BJ (cell line): Measurements from ENCODE around the gene STX11. TPM values are rescaled to one million over a fixed set of nuclear protein-coding genes. Genes with fewer than 3 reads are reported as not detected.

Source experiments
- CTCF ChIA-PET: fragments of 350-600 bp; formaldehyde crosslinking; extraction: SDS; loops from one replicate; lab custom pipeline; 2021; ENCODE audit warnings: antibody characterized with exemption, inconsistent platforms; lab: Yijun Ruan, JAX
- POLR2A ChIA-PET: fragments of 300-600 bp; sonication (Branson Sonifier 250); formaldehyde crosslinking; extraction: SDS; loops from one replicate; lab custom pipeline; 2021; ENCODE audit warnings: antibody characterized with exemption; lab: Charles Lee
- DNase-seq: peaks from one replicate; pipeline ENCODE4 v3.0.0-alpha.2; 2011; ENCODE audit warnings: low read depth
- H3K27me3 ChIP-seq: 2 replicates; pipeline ENCODE4 v1.6.0; 2011; ENCODE audit warnings: low read length; ENCODE audit not compliant: control insufficient read depth, insufficient read depth
- H3K36me3 ChIP-seq: 2 replicates; pipeline ENCODE4 v1.5.1; 2011; ENCODE audit warnings: low read length; ENCODE audit not compliant: control insufficient read depth, insufficient read depth
- H3K4me3 ChIP-seq: 2 replicates; pipeline ENCODE4 v1.5.1; 2011; ENCODE audit warnings: low read depth, mild to moderate bottlenecking, control low read depth, low read length
- CTCF ChIP-seq: IDR thresholded peaks from 2 replicates; pipeline ENCODE4 v1.5.1; 2011; ENCODE audit warnings: low read depth, mild to moderate bottlenecking, control low read depth, inconsistent platforms, low read length, moderate library complexity; ENCODE audit not compliant: insufficient read depth
- polyA plus RNA-seq: library from polyadenylated mRNA; depleted of rRNA; stranded (reverse); fragments of >200 nt; gene quantifications from 2 replicates; pipeline ENCODE4 v1.2.3, GENCODE V29; 2011

The STX11 gene
- polyA plus RNA-seq, 1 experiment, result 0.90 TPM

GRCh38 chr6:144156991-144157390 is 6.7 kb downstream of the STX11 start:
- Histone ChIP-seq H3K36me3 (no peaks in the 10 kb centered on the region), H3K27me3 (no peaks in the 10 kb centered on the region), H3K4me3 (no peak overlapping the region)
- TF ChIP-seq CTCF, result no peak
- DNase-seq, result no peak
- POLR2A ChIA-PET, result no interaction called here
- CTCF ChIA-PET, result no interaction called here

DNA sequence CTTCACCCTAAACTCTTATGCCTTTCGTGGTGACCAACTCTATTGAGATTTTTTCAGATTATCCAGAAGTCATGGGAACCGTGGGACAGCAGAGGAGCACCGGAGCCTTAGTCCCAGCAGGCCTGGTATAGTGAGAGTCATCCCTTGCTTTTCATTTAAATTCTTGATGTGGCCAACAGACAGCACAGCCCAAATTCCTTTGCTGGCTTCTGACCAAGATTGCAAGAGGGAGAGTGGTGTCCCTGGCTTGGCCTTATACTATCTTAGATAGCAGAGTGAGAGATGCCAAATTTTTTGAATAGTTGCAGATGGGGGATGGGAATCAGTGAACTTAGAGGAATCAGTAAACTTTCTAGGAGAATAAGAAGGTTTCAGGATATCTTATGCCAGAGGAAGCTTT is 7.8 kb downstream of the STX11 start:
- H3K4me3 ChIP-seq, result no peak overlapping the region
- CTCF ChIA-PET, result no interaction called here
- no peak for TF ChIP-seq CTCF
- no peaks in the 10 kb centered on the region for H3K27me3 ChIP-seq
- POLR2A ChIA-PET, result no interaction called here
- DNase-seq, result peak; percentile 76
- no peaks in the 10 kb centered on the region for H3K36me3 ChIP-seq

DNA sequence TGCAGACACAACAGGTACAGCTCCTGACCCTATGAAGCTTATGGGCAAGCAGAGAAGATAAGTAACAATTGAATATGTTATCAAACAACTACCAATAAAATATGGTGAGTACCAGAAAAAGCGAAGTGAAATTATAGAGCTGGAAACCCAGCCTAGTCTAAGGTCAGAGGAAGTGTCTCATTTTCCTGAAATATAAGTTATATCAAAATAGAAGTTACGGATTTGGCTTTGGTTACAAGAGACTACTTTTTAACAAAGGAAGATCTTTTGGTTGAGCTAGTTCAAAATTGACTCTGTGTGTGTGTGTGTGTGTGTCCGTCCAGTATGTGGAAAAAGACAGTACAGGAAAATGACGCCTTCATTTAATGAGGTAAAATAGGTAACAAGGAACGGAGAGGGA is 8.9 kb downstream of the STX11 start:
- POLR2A ChIA-PET, result no interaction called here
- Histone ChIP-seq H3K27me3 (no peaks in the 10 kb centered on the region), H3K36me3 (no peaks in the 10 kb centered on the region), H3K4me3 (no peak overlapping the region)
- no peak for TF ChIP-seq CTCF
- DNase-seq, result no peak
- CTCF ChIA-PET, result interaction anchor here (1.0 kb wide), 1 partner anchor 59 kb away, joined by 3 read pairs; no protein-coding TSS in a partner anchor

- ChIA-PET POLR2A (no interaction called here), CTCF (interaction anchor here (1.0 kb wide), 1 partner anchor 59 kb away, joined by 3 read pairs; no protein-coding TSS in a partner anchor)
- TF ChIP-seq CTCF, result no peak
- no peaks in the 10 kb centered on the region for H3K27me3 ChIP-seq
- no peak overlapping the region for H3K4me3 ChIP-seq
- no peaks in the 10 kb centered on the region for H3K36me3 ChIP-seq
- no peak for DNase-seq
Observed at GRCh38 chr6:144159742-144160141, 9.4 kb downstream of the STX11 start.

- no peak for DNase-seq
- Histone ChIP-seq H3K27me3 (no peaks in the 10 kb centered on the region), H3K36me3 (no peaks in the 10 kb centered on the region), H3K4me3 (no peak overlapping the region)
- POLR2A ChIA-PET, result no interaction called here
- CTCF ChIA-PET, result interaction anchor here (1.0 kb wide), 1 partner anchor 58 kb away, joined by 3 read pairs; no protein-coding TSS in a partner anchor
- no peak for TF ChIP-seq CTCF
Observed at GRCh38 chr6:144160431-144161005, 10.2 kb downstream of the STX11 start.
